WTC11 (cell line): Measurements from ENCODE around the gene AK8. TPM values are rescaled to one million over a fixed set of nuclear protein-coding genes. Genes with fewer than 3 reads are reported as not detected.

Experiments
- ATAC-seq: fragments of 200-7000 bp; cut with Tn5 transposase; 2 replicates; pipeline ENCODE4 v1.10.0; 2021; ENCODE audit warnings: mild to moderate bottlenecking, moderate library complexity
- CTCF ChIA-PET: fragments of 300-600 bp; sonication (Branson Sonifier 250); formaldehyde crosslinking; loops from one replicate; lab custom pipeline; 2021; ENCODE audit warnings: antibody characterized with exemption; lab: Charles Lee
- POLR2A ChIA-PET: fragments of 350-600 bp; sonication (Branson Sonifier 250); formaldehyde crosslinking; loops from one replicate; lab custom pipeline; 2021; ENCODE audit warnings: antibody characterized with exemption; lab: Charles Lee
- DNase-seq: peaks from one replicate; pipeline ENCODE4 v3.0.0; 2021; ENCODE audit warnings: low spot score
- H3K27ac Mint-ChIP-seq: 2 replicates; pipeline ENCODE4 v1.8.0; 2021; ENCODE audit warnings: mixed read lengths
- H3K27me3 Mint-ChIP-seq: 2 replicates; pipeline ENCODE4 v1.8.0; 2021; ENCODE audit warnings: low read depth, mild to moderate bottlenecking, moderate library complexity, mixed read lengths
- H3K36me3 Mint-ChIP-seq: 2 replicates; pipeline ENCODE4 v1.8.0; 2021; ENCODE audit warnings: mixed read lengths
- H3K4me1 Mint-ChIP-seq: 2 replicates; pipeline ENCODE4 v1.8.0; 2022; ENCODE audit warnings: mixed read lengths
- H3K4me3 Mint-ChIP-seq: 2 replicates; pipeline ENCODE4 v1.8.0; 2021; ENCODE audit warnings: mild to moderate bottlenecking, moderate library complexity, mixed read lengths
- H3K9me3 Mint-ChIP-seq: 2 replicates; pipeline ENCODE4 v1.8.0; 2021; ENCODE audit warnings: mixed read lengths
- CREM ChIP-seq: sonication (generic); formaldehyde crosslinking; IDR thresholded peaks from 2 replicates; pipeline ENCODE4 v1.8.1; 2022; ENCODE audit warnings: mild to moderate bottlenecking, missing genetic modification reagents, moderate library complexity
- ESRRA ChIP-seq: sonication (generic); formaldehyde crosslinking; IDR thresholded peaks from 2 replicates; pipeline ENCODE4 v1.8.1; 2022; ENCODE audit warnings: mild to moderate bottlenecking, missing genetic modification reagents, borderline replicate concordance
- ETV6 ChIP-seq: sonication (generic); formaldehyde crosslinking; IDR thresholded peaks from 2 replicates; pipeline ENCODE4 v1.8.1; 2022; ENCODE audit warnings: mild to moderate bottlenecking, missing genetic modification reagents
- GABPB1 ChIP-seq: sonication (generic); formaldehyde crosslinking; IDR thresholded peaks from 2 replicates; pipeline ENCODE4 v1.8.1; 2023; ENCODE audit warnings: mild to moderate bottlenecking, missing genetic modification reagents
- GRHL2 ChIP-seq: fragments of 250-450 bp; sonication (Bioruptor Pico); IDR thresholded peaks from 2 replicates; pipeline ENCODE4 v1.8.0; 2022; ENCODE audit warnings: mild to moderate bottlenecking, moderate library complexity; ENCODE audit not compliant: insufficient replicate concordance, severe bottlenecking
- KAT7 ChIP-seq: sonication (generic); formaldehyde crosslinking; IDR thresholded peaks from 2 replicates; pipeline ENCODE4 v1.8.1; 2023; ENCODE audit warnings: missing genetic modification reagents, mild to moderate bottlenecking, borderline replicate concordance
- MXD4 ChIP-seq: fragments of 250-450 bp; sonication (Bioruptor Pico); IDR thresholded peaks from 2 replicates; pipeline ENCODE4 v1.8.0; 2021; ENCODE audit warnings: mild to moderate bottlenecking, moderate library complexity, borderline replicate concordance
- MYBL2 ChIP-seq: sonication (generic); formaldehyde crosslinking; IDR thresholded peaks from 2 replicates; pipeline ENCODE4 v1.8.1; 2023; ENCODE audit warnings: mild to moderate bottlenecking, moderate library complexity, missing genetic modification reagents
- NFYB ChIP-seq: sonication (generic); formaldehyde crosslinking; conservative IDR thresholded peaks from 2 replicates; pipeline ENCODE4 v1.8.0; 2022; ENCODE audit warnings: low read depth, missing genetic modification reagents
- NR2C2 ChIP-seq: sonication (generic); formaldehyde crosslinking; IDR thresholded peaks from 2 replicates; pipeline ENCODE4 v1.8.0; 2022; ENCODE audit warnings: mild to moderate bottlenecking, missing genetic modification reagents
- NR3C1 ChIP-seq: sonication (generic); formaldehyde crosslinking; conservative IDR thresholded peaks from 2 replicates; pipeline ENCODE4 v1.8.1; 2023; ENCODE audit warnings: low read depth, mild to moderate bottlenecking, missing genetic modification reagents
- RELA ChIP-seq: sonication (generic); formaldehyde crosslinking; IDR thresholded peaks from 2 replicates; pipeline ENCODE4 v1.8.1; 2022; ENCODE audit warnings: missing genetic modification reagents, mild to moderate bottlenecking, borderline replicate concordance
- SP1 ChIP-seq: sonication (generic); formaldehyde crosslinking; conservative IDR thresholded peaks from 2 replicates; pipeline ENCODE4 v1.8.1; 2022; ENCODE audit warnings: missing genetic modification reagents
- ZNF138 ChIP-seq: sonication (generic); formaldehyde crosslinking; conservative IDR thresholded peaks from 2 replicates; pipeline ENCODE4 v1.8.1; 2022; ENCODE audit warnings: mild to moderate bottlenecking, moderate library complexity, missing genetic modification reagents
- ZNF396 ChIP-seq: fragments of 250-450 bp; sonication (Bioruptor Pico); IDR thresholded peaks from 2 replicates; pipeline ENCODE4 v1.8.0; 2021; ENCODE audit warnings: mild to moderate bottlenecking, moderate library complexity, borderline replicate concordance
- total RNA-seq: library from RNA; stranded (reverse); gene quantifications from 3 replicates; pipeline ENCODE4 v1.2.3, GENCODE V29; 2021
- TF ChIP-seq, protein P1 (sequence below): fragments of 250-450 bp; sonication (Bioruptor Pico); IDR thresholded peaks from 2 replicates; pipeline ENCODE4 v1.9.0; 2021; ENCODE audit warnings: moderate library complexity, mild to moderate bottlenecking, inconsistent platforms, borderline replicate concordance
- TF ChIP-seq, protein P2 (sequence below): sonication (generic); formaldehyde crosslinking; IDR thresholded peaks from 2 replicates; pipeline ENCODE4 v1.8.1; 2023; ENCODE audit warnings: mild to moderate bottlenecking, missing genetic modification reagents, borderline replicate concordance
- TF ChIP-seq, protein P3 (sequence below): sonication (generic); formaldehyde crosslinking; IDR thresholded peaks from 2 replicates; pipeline ENCODE4 v1.8.0; 2022; ENCODE audit warnings: mild to moderate bottlenecking, missing genetic modification reagents
- TF ChIP-seq, protein P4 (sequence below): sonication (generic); formaldehyde crosslinking; IDR thresholded peaks from 2 replicates; pipeline ENCODE4 v1.8.1; 2023; ENCODE audit warnings: mild to moderate bottlenecking, missing genetic modification reagents, moderate library complexity
- TF ChIP-seq, protein P5 (sequence below): sonication (generic); formaldehyde crosslinking; IDR thresholded peaks from 2 replicates; pipeline ENCODE4 v1.8.1; 2023; ENCODE audit warnings: mild to moderate bottlenecking, missing genetic modification reagents, moderate library complexity
- TF ChIP-seq, protein P6 (sequence below): sonication (generic); formaldehyde crosslinking; IDR thresholded peaks from 2 replicates; pipeline ENCODE4 v1.8.1; 2022; ENCODE audit warnings: missing genetic modification reagents, borderline replicate concordance
- TF ChIP-seq, protein P7 (sequence below): sonication (generic); formaldehyde crosslinking; IDR thresholded peaks from 2 replicates; pipeline ENCODE4 v1.8.1; 2023; ENCODE audit warnings: mild to moderate bottlenecking, moderate library complexity, missing genetic modification reagents
- TF ChIP-seq, protein P8 (sequence below): sonication (generic); formaldehyde crosslinking; IDR thresholded peaks from 2 replicates; pipeline ENCODE4 v1.8.0; 2023; ENCODE audit warnings: missing genetic modification reagents

AK8 gene
- total RNA-seq, 1 experiment from 2014 or later = 0.48 TPM

DNA sequence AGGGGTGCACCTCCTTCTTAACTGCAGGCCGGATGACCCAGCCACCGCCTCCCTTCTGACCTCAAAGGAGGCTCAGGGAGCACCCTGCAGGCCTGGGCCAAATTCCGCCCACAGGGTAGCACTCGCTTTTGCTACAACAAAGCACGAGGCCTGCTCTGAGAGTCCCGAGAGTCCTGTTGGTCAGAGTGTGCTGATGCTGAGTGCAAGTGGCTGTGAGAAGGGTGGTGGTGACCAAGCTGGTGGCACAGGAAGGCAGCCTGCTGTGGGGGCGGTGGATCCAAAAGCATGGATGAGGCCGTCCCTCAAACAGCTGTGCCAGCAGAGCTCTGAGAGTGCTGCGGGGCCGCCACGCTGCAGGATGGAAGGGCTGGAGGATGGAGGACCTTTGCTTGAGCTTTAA, 101.8 kb downstream of the AK8 start:
- DNase-seq (no peak), ATAC-seq (no peak)
- Mint-ChIP-seq H3K9me3 (peaks cover 21% of the 10 kb centered on the region), H3K27me3 (peaks cover 23% of the 10 kb centered on the region), H3K4me1 (peaks cover 5% of the 10 kb centered on the region), H3K27ac (no peak overlapping the region), H3K4me3 (no peak overlapping the region), H3K36me3 (peaks cover 13% of the 10 kb centered on the region)
- CTCF ChIA-PET = no interaction called here
- TF ChIP-seq, protein P1, sequence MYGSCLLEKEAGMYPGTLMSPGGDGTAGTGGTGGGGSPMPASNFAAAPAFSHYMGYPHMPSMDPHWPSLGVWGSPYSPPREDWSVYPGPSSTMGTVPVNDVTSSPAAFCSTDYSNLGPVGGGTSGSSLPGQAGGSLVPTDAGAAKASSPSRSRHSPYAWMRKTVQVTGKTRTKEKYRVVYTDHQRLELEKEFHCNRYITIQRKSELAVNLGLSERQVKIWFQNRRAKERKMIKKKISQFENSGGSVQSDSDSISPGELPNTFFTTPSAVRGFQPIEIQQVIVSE (CRISPR knock-in tag) = no peak
- no peak for TF ChIP-seq NFYB
- TF ChIP-seq GABPB1 (CRISPR knock-in tag) = no peak
- no peak for TF ChIP-seq SP1 (CRISPR knock-in tag)
- no peak for TF ChIP-seq ETV6 (CRISPR knock-in tag)
- no peak for TF ChIP-seq NR2C2 (CRISPR knock-in tag)
- no peak for TF ChIP-seq CREM (CRISPR knock-in tag)
- no peak for TF ChIP-seq MXD4 (CRISPR knock-in tag)
- TF ChIP-seq, protein P2, sequence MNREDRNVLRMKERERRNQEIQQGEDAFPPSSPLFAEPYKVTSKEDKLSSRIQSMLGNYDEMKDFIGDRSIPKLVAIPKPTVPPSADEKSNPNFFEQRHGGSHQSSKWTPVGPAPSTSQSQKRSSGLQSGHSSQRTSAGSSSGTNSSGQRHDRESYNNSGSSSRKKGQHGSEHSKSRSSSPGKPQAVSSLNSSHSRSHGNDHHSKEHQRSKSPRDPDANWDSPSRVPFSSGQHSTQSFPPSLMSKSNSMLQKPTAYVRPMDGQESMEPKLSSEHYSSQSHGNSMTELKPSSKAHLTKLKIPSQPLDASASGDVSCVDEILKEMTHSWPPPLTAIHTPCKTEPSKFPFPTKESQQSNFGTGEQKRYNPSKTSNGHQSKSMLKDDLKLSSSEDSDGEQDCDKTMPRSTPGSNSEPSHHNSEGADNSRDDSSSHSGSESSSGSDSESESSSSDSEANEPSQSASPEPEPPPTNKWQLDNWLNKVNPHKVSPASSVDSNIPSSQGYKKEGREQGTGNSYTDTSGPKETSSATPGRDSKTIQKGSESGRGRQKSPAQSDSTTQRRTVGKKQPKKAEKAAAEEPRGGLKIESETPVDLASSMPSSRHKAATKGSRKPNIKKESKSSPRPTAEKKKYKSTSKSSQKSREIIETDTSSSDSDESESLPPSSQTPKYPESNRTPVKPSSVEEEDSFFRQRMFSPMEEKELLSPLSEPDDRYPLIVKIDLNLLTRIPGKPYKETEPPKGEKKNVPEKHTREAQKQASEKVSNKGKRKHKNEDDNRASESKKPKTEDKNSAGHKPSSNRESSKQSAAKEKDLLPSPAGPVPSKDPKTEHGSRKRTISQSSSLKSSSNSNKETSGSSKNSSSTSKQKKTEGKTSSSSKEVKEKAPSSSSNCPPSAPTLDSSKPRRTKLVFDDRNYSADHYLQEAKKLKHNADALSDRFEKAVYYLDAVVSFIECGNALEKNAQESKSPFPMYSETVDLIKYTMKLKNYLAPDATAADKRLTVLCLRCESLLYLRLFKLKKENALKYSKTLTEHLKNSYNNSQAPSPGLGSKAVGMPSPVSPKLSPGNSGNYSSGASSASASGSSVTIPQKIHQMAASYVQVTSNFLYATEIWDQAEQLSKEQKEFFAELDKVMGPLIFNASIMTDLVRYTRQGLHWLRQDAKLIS (CRISPR knock-in tag) = no peak
- no peak for TF ChIP-seq ZNF396
- TF ChIP-seq ZNF138 (CRISPR knock-in tag) = no peak
- no peak for TF ChIP-seq KAT7 (CRISPR knock-in tag)
- no peak for TF ChIP-seq ESRRA (CRISPR knock-in tag)
- TF ChIP-seq, protein P3, sequence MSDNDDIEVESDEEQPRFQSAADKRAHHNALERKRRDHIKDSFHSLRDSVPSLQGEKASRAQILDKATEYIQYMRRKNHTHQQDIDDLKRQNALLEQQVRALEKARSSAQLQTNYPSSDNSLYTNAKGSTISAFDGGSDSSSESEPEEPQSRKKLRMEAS (CRISPR knock-in tag) = no peak
- no peak for TF ChIP-seq RELA (CRISPR knock-in tag)
- TF ChIP-seq GRHL2 (CRISPR knock-in tag) = no peak
- POLR2A ChIA-PET = no interaction called here

DNA sequence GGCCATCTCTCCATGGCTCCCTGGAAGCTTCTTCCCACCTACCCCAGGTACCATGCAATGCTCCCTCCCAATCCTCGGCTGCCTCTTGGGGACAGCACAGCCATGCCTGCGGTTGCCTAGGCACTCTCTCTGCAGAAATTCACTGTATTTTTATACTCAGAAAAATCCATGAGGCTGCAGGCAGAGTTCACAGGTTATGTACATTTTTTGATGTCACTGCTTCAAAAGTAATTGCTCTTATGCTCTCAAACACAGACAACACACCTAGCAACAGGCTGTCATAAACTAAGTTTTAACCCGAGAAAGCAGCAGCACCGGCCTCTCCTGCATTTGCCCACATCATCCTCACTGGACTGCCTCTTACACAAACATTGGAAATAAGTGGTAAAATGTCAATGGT, 102.4 kb downstream of the AK8 start:
- ChIA-PET POLR2A (no interaction called here), CTCF (no interaction called here)
- Mint-ChIP-seq H3K9me3 (peaks cover 21% of the 10 kb centered on the region), H3K27ac (no peak overlapping the region), H3K4me3 (no peak overlapping the region), H3K36me3 (peaks cover 13% of the 10 kb centered on the region), H3K27me3 (peaks cover 28% of the 10 kb centered on the region), H3K4me1 (peaks cover 3% of the 10 kb centered on the region)
- DNase-seq = no peak
- ATAC-seq = no peak
- TF ChIP-seq, protein P4, sequence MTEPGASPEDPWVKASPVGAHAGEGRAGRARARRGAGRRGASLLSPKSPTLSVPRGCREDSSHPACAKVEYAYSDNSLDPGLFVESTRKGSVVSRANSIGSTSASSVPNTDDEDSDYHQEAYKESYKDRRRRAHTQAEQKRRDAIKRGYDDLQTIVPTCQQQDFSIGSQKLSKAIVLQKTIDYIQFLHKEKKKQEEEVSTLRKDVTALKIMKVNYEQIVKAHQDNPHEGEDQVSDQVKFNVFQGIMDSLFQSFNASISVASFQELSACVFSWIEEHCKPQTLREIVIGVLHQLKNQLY (CRISPR knock-in tag) = no peak
- TF ChIP-seq, protein P5, sequence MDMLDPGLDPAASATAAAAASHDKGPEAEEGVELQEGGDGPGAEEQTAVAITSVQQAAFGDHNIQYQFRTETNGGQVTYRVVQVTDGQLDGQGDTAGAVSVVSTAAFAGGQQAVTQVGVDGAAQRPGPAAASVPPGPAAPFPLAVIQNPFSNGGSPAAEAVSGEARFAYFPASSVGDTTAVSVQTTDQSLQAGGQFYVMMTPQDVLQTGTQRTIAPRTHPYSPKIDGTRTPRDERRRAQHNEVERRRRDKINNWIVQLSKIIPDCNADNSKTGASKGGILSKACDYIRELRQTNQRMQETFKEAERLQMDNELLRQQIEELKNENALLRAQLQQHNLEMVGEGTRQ (CRISPR knock-in tag) = no peak
- TF ChIP-seq RELA (CRISPR knock-in tag) = no peak
- TF ChIP-seq MYBL2 (CRISPR knock-in tag) = no peak
- TF ChIP-seq, protein P6, sequence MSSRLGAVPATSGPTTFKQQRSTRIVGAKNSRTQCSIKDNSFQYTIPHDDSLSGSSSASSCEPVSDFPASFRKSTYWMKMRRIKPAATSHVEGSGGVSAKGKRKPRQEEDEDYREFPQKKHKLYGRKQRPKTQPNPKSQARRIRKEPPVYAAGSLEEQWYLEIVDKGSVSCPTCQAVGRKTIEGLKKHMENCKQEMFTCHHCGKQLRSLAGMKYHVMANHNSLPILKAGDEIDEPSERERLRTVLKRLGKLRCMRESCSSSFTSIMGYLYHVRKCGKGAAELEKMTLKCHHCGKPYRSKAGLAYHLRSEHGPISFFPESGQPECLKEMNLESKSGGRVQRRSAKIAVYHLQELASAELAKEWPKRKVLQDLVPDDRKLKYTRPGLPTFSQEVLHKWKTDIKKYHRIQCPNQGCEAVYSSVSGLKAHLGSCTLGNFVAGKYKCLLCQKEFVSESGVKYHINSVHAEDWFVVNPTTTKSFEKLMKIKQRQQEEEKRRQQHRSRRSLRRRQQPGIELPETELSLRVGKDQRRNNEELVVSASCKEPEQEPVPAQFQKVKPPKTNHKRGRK (CRISPR knock-in tag) = no peak
- TF ChIP-seq, protein P7, sequence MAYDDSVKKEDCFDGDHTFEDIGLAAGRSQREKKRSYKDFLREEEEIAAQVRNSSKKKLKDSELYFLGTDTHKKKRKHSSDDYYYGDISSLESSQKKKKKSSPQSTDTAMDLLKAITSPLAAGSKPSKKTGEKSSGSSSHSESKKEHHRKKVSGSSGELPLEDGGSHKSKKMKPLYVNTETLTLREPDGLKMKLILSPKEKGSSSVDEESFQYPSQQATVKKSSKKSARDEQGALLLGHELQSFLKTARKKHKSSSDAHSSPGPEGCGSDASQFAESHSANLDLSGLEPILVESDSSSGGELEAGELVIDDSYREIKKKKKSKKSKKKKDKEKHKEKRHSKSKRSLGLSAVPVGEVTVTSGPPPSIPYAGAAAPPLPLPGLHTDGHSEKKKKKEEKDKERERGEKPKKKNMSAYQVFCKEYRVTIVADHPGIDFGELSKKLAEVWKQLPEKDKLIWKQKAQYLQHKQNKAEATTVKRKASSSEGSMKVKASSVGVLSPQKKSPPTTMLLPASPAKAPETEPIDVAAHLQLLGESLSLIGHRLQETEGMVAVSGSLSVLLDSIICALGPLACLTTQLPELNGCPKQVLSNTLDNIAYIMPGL = no peak
- TF ChIP-seq, protein P8, sequence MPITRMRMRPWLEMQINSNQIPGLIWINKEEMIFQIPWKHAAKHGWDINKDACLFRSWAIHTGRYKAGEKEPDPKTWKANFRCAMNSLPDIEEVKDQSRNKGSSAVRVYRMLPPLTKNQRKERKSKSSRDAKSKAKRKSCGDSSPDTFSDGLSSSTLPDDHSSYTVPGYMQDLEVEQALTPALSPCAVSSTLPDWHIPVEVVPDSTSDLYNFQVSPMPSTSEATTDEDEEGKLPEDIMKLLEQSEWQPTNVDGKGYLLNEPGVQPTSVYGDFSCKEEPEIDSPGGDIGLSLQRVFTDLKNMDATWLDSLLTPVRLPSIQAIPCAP (CRISPR knock-in tag) = no peak
- no peak for TF ChIP-seq NR3C1
